ENCODE results near the gene FAM156A.
"Not testable (repeated sequence)": the region's sequence is repeated elsewhere in the genome, so short reads cannot be mapped to it uniquely, and the experiment has no call there.

The FAM156A gene

DNA sequence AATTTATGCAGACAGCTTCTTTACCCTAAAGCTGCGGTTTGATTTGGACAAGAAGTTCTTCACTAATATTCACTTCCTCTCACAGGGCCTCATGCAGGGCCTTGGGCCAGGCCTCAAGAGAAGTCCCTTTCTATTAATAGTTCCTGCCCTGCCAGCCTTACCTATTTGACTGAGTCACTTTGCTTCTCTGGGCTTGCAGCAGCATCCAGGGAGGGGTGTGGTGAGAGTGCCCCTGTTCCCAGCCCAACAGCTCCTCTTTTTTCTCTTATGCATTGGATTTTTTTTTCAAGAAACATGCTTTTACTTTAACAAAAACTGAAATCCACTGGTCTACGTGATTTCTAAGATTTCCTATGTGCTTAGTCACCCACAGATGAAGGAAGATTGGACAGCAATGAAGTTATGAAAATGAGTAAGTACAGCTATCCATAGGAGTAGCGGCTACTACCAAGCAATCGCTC, 34.5 kb downstream of the FAM156A start:
- no peak for DNase-seq (ENCODE audit: low spot score)
- in situ Hi-C loops (cut with MboI; ENCODE audit: low sequenced_read_pairs, unreplicated experiment): no loop called here
- TF ChIP-seq, protein P1, sequence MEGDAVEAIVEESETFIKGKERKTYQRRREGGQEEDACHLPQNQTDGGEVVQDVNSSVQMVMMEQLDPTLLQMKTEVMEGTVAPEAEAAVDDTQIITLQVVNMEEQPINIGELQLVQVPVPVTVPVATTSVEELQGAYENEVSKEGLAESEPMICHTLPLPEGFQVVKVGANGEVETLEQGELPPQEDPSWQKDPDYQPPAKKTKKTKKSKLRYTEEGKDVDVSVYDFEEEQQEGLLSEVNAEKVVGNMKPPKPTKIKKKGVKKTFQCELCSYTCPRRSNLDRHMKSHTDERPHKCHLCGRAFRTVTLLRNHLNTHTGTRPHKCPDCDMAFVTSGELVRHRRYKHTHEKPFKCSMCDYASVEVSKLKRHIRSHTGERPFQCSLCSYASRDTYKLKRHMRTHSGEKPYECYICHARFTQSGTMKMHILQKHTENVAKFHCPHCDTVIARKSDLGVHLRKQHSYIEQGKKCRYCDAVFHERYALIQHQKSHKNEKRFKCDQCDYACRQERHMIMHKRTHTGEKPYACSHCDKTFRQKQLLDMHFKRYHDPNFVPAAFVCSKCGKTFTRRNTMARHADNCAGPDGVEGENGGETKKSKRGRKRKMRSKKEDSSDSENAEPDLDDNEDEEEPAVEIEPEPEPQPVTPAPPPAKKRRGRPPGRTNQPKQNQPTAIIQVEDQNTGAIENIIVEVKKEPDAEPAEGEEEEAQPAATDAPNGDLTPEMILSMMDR (IDR thresholded peaks at IDR 0.05; ENCODE audit: borderline replicate concordance, control extremely low read depth, extremely low read depth, insufficient read depth, missing control alignments): no peak

DNA sequence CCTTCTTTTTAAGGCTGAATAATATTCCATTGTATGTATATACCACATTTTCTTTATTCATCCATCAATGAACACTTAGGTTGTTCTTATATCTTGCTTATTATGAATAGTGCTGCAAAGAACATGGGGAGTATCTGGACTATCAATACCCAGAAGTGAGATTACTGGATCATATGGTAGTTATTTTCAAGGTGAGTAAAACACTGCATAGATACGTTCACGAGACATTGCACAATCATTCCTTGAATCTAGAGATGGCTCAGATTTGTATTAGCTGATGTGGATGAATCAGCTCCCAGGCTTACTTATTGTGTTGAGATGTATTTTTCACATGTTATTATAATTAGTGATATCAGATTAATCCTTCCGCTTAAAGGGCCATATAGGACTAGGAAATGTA, 43.6 kb downstream of the FAM156A start:
- in situ Hi-C loops (cut with MboI; ENCODE audit: low sequenced_read_pairs, unreplicated experiment): not testable (repeated sequence)

DNA sequence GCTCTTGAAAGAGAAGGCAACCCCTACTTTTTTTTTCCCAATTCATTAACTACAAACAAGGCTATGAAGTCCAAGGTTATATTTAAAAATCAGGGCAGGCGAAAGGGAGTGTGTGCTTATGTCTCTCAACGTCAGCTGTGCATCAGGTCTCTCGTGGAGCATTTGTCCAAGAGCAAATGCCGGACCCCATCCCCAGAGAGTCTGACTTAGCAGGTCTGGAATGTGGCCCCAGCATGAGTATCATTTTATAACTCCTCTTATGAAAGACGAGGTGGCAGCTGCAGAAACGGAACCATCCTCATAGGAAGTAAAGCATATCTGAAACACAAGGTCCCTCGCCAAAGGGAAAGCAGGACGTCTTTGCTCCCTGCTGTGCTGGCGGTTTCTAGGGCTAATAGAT, 44.6 kb downstream of the FAM156A start:
- in situ Hi-C loops (cut with MboI; ENCODE audit: low sequenced_read_pairs, unreplicated experiment); DNase-seq (ENCODE audit: low spot score): not testable (repeated sequence)

More for the DNA sequence above, 43.6 kb downstream of the FAM156A start:
- DNase-seq (ENCODE audit: low spot score): not testable (repeated sequence)

DNA sequence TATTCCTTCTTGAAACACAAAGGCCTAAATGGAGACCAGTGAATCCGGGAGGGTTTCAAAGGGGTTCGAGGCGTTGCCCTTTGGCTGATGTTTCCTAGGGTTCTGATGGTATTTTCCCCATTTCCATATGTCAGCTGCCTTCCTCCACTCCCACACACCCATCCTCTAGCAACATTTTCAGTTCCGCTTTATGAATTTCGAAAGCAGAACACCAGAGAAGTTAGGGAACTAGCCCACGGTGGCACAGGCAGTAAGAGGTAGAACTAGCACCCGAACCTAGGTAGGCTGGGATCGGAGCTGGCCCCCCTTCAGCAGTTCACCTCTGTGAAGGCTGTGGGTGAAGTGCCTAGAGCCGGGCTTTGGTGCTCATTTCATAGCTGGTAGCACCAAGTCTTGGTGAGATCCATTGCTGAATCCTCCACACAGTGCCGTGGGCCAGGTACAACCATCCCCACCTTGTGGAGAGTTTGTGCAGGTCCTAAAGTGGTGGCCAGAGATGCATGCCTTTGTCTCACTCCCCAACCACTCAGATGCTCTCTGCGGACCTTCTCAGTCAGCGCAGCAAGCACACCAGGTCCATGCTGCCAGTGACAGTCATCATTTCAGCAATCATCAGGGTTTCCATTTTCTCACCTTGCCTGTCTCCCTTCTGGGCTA, 48.9 kb downstream of the FAM156A start:
- in situ Hi-C loops (cut with MboI; ENCODE audit: low sequenced_read_pairs, unreplicated experiment): not testable (repeated sequence)

DNA sequence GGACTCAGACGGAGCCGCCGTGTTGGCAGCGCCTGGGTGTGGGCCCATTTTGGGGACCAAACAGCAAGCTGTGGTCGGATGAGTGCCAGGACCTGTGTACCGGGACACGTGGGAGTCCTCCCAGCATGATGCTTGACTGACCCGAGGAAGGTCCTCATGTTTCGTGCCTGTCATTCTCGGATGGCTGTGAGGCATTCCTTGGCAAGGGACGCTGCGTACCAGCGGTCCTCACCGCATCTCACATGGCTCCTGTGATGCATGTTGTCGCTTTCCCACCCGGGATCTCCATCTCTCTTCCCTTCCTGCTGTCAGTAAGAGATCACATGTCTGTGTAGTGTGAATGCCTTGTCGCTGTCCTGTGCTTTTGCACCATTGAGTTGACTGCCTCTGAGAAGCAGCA, 50.4 kb downstream of the FAM156A start:
- DNase-seq (ENCODE audit: low spot score); in situ Hi-C loops (cut with MboI; ENCODE audit: low sequenced_read_pairs, unreplicated experiment): not testable (repeated sequence)

More for the DNA sequence above, 48.9 kb downstream of the FAM156A start:
- not testable (repeated sequence) for DNase-seq (ENCODE audit: low spot score)

DNA sequence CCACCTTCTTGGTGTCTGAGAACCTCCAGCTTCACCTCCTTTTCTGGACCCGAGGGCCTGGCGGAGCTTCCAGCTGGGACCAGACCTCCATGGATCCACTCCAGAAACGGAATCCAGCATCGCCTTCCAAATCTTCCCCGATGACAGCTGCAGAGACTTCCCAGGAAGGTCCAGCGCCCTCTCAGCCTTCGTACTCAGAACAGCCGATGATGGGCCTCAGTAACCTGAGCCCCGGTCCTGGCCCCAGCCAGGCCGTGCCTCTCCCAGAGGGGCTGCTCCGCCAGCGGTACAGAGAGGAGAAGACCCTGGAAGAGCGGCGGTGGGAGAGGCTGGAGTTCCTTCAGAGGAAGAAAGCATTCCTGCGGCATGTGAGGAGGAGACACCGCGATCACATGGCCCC, 51.2 kb downstream of the FAM156A start:
- in situ Hi-C loops (cut with MboI; ENCODE audit: low sequenced_read_pairs, unreplicated experiment): not testable (repeated sequence)

DNA sequence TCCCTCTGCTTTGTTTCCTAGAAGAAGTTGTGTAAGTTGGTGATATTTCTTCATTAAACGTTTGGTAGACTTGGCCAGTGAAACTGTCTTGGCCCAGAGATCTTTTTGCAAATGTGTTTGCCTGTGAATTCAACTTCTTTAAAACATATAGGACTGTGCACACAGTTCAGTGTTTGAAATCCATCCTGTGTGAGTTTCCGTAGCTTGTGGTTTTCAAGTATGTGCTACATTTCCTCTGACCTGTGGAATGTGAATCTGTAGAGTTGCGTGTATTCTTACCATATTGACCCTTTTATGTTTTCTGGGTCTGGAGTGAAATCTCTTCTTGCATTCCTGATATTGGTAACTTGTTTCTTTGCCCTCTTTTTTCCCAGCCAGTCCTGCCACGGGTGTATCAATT, 52.2 kb downstream of the FAM156A start:
- in situ Hi-C loops (cut with MboI; ENCODE audit: low sequenced_read_pairs, unreplicated experiment): not testable (repeated sequence)

More for the DNA sequence above, 51.2 kb downstream of the FAM156A start:
- not testable (repeated sequence) for DNase-seq (ENCODE audit: low spot score)

DNA sequence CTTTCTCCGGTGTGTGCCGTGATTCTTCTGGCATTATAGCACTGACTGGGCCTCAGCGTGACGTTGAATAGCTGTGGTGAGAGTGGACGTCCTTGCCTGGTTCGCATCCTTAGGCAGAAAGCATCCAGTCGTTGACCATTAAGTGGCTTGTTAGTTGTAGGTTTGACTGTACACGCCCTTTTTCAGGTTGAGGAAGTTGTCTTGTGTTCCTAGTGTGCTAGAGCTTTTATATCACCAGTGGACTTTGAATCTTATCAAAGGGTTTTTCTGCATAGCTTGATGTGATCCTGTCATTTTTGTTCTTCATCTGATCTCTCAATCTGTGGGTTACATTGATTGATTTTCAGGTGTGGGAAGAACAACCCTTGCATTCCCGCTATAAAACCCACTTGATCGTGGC, 52.8 kb downstream of the FAM156A start:
- in situ Hi-C loops (cut with MboI; ENCODE audit: low sequenced_read_pairs, unreplicated experiment); DNase-seq (ENCODE audit: low spot score): not testable (repeated sequence)

More for the DNA sequence above, 52.2 kb downstream of the FAM156A start:
- DNase-seq (ENCODE audit: low spot score): not testable (repeated sequence)
